Inflammatory macrophage (primary cell): ENCODE measurements around the gene ZBTB7B.
"Not testable (repeated sequence)": the region's sequence is repeated elsewhere in the genome, so short reads cannot be mapped to it uniquely, and the experiment has no call there.

Experiments
- DNase-seq, 2 donors: peaks; one replicate each; pipeline ENCODE4 v3.0.0-alpha.2; 2020 to 2022

The ZBTB7B gene

DNA sequence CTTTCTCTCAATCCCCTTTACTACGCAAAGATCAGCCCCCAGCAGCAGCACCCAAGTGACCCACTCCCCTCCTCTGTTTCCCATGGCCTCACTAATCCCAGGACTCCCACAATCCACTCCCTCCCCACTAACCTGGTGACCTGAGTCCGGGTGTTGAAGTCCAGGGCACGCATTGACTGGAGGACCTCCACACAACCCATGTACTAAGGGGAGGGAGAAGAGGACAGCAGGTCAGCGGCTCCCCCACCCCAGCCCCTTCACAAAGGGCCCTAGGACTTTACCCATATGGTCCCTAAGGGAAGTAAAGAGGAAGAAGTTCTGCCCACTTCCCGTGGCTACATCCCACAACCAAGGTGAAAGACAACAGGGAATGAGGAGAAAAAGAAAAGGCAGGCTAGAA, 33.4 kb upstream of the ZBTB7B start:
- no peak for DNase-seq

DNA sequence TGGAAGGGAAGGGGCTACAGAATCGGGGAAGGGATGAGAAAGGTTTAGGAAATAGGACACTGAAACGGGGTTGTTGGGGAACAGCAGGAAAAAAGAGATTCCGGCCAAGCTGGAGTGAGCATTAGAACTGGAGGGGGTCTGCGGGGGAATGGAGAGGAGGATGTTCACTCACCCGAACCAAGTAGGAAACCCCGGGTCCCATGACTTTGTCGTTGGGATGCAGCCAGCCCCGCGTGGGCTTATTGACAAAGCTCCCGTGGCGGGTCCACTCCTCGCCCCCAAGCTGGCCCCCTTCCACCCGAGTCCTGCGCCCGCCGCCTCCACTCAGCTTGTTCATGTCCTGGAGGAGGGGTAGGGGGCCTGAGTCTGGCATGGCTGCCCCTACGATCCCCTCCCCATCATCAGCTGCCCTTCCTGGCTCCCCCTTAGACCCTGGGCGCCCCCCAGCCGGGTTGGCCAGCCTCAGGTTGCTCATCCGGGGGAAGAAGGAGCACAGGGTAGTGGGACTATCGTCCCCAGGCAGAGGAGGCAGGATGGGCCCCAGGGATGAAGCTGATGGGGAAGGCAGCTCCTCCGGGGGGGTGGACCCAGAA, 32.6 kb upstream of the ZBTB7B start:
- DNase-seq: no peak

DNA sequence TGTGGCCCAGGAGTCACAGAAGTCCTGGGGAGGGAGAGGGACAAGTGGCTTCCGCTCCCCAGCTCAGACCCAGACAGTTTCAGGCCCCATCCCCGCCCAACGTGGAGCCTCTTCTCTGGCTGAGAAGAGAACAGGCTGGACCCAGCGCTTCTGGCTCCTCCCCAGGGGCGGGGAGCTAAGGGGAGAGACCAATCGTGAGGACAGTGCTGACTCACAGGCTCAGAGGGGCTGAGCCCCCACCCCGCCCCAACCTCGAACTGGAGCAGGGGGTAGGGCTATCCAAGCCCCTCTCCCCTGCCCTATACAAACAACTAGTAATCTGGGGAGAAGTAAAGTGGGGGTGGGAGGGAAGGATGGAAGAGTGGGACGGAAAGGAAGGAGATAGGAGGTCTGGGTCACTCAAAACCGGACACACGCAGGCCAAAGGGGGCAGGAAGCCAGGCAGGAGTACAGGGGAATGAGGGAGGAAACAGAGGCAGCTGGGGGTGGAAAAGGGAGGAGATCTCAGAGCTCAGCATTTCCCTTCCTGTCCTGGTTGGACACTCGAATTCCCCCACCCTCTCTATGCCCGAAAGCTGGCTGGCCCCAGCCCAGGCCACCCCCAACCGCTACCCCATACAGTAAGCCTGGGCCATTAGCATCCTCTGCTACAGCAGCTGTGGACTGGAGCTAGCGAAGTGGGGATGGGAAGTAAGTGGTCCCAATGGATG, 31.8 kb upstream of the ZBTB7B start, which contains the start of gene SHC1:
SHC1 (minus strand) TSS at position 117 of the 710 bp plus-strand sequence. CDS start 221 bp downstream, outside the sequence.
- DNase-seq: peak; percentile 32 to 45

DNA sequence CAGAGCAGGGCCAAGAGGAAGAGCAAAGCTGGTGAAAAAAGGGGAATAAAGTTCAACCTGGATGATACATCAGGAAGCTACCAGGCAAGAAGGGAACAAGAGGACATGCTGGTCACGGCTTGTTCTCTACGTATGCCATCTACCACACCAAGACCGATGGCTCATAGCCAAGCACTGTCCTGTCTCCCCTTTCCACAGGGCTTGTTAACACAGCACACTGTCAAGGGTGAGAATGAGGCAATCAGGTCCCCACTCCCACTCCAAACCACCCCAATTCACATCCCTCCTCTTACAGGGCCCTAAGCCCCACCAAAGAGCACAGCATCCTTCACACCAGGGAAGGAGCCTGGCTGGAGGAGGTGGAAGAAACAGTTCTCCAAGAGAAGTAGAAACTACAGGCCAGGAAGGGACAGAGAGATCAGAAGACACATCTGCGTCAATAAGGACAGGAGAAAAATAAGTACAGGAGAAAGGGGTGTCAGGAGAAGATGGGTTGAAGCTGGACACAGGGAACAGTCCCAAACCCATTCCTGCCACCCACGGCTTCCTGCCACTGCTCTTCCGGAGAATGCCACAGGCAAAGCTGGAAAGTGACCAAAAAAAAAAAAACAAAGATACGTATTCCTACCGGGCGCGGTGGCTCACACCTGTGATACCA, 31.1 kb upstream of the ZBTB7B start:
- DNase-seq: peak; percentile 29 to 32

DNA sequence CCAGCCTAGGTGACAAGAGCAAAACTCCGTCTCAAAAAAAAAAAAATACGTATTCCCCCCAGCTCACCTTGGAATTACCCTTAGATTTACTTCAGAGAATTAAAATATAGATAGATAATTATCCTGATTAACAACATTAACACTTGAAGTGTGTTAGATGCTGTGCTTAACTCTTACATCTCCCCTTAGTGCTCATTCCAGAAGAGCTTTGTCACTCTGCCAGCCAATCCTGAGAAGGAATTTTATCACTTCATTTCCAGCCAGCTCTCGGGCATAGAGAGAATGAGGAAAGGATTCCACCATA, 30.4 kb upstream of the ZBTB7B start:
- no peak for DNase-seq

DNA sequence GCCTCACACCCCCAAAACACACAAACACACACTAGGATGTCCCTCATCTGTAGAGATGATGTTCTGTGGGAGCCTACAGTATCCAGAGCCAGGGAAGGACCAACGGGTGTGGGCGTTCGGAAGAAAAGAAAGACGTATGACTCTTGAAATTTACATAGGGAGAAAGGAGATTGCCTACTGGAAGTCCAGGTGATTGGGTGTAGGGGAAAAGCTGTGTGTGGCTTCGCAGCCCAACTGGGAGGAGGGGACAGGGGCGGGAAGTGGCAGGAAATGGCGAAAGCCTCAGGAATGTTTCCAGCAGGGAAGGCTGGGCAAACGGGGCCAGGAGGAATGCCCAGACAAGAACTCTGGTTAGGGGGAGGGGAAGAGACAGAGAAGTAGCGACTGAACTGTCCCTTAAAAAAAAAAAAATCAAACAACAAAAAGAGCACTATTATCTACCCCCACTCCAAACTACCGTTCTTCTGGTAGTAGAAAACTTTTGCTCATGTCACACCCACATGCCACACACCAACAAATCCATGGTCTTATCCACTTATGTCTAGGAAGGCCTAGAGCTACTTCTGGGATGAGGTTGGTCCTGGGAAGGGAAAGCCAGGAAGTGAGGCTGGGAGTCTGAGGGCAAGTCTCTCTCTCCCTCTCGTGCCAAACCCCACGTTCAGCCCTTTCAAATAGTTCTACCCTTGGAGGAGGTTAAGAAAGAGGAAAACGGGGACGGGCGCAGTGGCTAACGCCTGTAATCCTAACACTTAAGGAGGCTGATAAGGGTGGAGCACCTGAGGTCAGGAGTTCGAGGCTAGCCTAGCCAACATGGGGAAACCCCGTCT, 29.9 kb upstream of the ZBTB7B start:
- no peak for DNase-seq

DNA sequence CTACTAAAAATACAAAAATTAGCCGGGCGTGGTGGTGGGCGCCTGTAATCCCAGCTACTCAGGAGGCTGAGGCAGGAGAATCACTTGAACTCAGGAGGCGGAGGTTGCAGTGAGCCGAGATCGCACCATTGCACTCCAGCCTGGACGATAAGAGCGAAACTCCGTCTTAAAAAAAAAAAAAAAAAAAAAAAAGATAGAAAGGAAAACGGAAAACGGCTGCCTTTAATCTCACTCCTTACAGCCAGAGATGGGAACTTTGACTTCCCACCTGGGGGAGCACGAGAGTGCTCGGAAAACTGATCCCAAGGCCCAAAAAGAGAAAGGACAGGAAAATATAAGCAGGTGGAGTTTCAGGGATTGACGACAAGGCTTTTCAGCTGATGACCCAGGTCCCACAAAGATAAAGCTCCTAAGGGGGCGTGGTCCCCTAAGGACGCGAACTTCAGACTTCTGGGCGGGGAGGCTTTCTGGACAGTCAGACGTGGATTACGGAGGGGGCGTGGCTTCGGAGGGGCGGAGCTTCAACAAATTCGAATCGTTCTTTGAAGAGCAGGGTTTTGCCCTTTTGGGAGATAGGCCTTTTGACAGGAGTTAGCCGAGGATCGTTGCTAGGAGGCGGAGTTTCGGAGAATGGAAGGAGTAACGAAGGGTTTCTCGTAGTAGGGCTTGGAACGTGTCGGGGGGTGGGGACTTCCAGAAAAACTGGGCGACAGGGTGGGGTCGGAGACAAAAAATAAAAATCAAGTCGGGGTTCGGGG, 29.1 kb upstream of the ZBTB7B start:
- DNase-seq: peak; percentile 95 to 96

DNA sequence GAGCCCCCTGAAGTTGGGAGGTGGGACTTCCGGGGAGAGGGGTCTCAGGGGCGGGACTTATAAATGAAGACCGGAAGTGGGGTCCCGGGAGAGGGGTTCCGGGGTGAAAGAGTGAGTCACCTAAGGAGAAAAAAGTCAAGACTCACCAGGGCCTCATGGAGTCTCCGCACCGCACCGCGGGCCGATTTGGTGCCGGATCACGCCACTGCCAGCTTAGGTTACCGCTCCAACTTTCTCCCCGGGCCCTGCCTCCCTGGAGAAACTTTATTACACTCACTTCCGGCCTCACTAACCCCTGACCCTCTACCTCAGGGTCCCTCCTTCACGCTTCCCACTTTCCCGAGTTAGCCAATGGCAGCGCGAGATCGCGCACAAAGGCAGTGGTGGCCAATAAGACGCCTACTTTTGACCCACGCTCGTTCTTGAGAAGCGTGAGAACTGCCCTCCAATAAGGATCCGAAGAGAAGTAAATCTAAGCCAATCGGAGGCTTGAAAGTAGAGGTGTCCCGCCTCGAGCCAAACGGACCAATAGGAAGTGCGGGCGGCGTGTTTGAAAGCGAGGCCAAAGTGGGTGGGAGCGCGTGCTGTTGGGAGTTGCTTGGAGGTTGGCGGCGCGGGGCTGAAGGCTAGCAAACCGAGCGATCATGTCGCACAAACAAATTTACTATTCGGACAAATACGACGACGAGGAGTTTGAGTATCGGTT, 28.3 kb upstream of the ZBTB7B start, which contains the start of gene CKS1B:
CKS1B (plus strand) TSS at position 580 of the 706 bp plus-strand sequence; CDS start at position 645, 65 bp downstream.
- DNase-seq: peak; percentile 100

DNA sequence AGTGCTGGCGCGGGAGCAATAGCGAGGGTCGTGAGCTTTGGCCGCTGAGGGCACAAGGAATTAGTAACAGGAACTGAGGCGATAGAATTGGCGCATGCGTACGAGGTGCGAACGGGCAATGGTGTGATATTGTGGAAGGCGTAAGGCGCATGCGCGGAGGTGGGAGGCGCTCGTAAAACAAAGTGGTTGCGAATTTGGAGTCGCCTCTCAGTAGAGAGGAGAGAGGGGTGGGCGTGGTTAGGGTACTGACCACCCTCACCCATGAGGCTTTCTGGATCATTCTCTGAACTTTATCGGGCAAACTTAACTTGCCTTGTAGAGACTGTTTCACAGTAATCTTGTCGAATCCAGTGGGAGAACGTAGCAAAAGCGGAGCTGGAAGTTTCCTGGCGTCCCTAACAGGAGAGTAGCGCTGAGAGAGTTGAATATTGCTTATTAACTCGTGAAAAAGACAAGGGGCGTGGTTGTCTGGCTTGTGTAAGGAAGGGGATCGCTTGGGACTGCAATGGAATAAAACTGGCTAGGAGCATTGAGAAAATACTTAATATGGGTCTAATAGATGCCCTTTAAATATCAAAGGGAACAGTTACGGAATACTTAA, 27.7 kb upstream of the ZBTB7B start:
- peak; percentile 97 for DNase-seq

DNA sequence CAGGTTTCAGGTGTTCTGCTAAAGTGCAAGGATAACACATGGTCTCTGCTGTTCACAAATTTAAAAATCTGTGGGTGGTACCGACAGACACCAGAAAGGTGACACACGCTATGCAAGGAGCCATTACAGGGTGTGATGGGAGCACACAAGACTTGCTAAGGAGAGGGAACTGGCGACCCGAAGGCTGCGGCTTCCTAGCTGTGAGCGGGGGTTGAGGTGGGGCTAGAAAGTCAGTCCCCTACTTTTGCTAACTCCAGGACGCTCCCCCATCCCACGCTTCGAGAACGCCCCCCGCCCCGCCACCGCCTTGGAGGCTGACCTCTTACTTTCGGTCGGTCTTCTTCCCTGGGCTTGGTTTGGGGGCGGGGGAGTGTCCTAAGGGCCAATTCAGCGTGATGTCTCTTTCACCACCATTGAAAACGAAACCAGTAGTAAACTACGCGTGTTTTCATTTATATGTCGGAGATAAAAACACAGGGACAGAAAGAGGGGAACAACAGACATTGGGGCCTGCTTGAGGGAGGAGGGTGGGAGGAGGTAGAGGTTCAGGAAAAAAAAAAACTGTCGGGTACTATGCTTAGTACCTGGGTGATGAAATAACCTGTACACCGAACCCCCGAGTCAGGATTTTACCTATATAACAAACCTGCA, 27.1 kb upstream of the ZBTB7B start:
- peak; percentile 71 to 85 for DNase-seq

DNA sequence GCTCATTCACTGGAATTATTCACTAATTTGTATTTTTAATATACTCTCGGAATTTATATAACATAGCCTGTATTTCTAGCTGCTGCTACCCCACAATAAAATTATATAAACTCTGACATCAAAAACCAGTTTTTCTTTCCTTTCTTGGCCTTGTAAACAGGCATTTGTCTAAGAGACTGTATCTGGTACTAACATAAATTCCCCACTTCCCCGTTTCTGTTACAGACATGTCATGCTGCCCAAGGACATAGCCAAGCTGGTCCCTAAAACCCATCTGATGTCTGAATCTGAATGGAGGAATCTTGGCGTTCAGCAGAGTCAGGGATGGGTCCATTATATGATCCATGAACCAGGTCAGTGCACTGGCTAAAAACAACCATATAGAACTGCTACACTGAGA, 24.8 kb upstream of the ZBTB7B start:
- DNase-seq: not testable (repeated sequence)

DNA sequence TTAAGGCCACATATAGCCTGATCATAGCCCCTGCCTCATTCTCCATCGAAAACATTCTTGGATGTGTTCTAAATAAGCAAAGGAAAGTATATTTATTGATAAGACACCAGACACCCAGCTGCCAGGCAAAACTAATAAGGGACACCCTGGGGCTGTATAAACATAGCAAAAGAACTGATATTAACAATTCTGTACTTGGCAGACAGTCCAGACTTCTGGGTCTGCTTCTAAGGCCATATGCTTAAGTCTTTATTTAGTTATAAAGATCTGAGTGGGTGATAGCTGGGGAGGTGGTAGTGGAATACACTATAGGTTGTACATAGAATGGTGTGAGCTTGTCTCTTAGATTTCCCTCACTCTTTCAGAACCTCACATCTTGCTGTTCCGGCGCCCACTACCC, 24.2 kb upstream of the ZBTB7B start:
- DNase-seq: no peak

DNA sequence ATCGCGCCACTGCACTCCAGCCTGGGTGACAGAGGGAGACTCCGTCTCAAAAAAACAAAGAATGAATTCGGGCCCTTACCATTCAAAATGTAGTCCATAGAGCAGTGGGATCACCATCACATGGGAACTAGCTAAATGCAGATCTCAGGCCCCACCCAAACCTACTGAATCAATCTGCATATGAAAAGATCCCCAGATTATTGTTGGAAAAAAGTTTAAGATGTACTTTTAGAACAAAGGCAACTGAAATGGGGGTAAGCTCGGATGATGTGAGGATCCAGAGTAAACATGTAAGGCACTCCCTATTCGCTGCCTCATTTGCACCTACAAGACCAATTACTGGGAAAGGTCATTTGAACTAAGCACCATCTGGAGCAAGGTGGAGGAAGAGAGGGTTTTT, 20.3 kb upstream of the ZBTB7B start:
- DNase-seq: no peak

DNA sequence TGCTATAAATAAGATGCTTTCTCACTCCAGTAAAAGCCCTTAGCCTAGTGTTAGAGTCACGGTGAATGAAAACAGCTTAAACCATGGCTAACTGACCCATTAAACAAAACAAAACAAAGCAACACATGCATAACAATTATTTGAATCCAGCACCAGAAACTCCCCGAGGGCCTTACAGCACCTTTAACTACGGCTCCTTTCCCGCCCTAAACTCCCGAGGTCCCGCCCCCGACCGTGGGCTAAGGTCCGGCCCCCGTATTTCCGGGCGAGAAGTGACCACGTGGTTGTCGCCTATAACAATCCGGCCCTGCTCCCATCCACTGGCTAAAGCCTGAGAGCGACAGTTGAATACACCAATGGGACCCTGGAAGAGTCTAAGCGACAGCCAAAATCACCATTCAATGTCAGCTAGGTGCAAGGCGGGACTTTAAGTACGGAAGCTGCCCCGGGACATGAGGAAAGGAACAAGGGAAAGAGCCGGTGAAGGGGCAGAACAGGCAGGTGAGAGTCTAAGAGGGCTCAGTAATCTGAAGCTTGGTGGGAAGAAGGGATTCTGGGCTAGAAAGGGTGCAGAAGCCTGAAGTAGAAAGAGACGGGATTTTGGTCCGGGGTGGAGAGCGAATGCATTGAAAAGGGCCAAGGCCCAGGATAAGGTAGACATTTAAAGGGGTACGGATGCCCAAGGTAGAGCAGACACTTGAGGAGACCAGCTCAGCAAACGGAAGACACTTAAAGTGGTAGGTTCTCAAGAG, 19.5 kb upstream of the ZBTB7B start, which contains the start of gene FLAD1:
FLAD1 (plus strand) TSS at position 448 of the 752 bp plus-strand sequence. CDS start 351 bp downstream, outside the sequence.
- peak; percentile 99 to 100 for DNase-seq

DNA sequence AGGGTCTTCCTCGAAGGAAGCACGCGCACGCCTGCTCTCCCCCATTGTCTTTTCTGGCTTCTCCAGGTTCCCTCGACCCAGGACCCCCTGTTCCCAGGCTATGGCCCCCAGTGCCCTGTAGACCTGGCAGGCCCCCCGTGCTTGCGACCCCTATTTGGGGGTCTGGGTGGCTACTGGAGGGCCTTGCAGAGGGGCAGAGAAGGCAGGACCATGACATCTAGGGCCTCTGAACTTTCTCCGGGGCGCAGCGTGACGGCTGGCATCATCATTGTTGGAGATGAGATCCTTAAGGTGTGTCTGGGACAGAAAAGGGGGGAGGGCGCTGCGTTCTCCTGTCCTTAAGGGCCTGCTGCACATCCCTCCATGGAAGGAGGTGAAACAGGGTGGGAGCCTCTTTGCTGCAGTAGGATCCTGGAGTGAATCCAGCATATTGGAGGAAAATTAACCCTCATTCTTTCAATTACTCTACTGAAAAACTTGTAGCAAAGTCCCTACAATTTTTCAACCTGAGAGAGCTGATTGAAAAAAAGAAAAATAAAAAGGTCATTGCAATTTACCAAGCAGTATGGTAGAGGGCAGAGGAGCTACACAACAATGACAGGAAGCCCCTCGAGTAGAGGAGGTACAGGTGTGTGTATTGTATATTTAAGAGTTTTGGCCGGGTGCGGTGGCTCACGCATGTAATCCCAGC, 18.7 kb upstream of the ZBTB7B start:
- no peak for DNase-seq

DNA sequence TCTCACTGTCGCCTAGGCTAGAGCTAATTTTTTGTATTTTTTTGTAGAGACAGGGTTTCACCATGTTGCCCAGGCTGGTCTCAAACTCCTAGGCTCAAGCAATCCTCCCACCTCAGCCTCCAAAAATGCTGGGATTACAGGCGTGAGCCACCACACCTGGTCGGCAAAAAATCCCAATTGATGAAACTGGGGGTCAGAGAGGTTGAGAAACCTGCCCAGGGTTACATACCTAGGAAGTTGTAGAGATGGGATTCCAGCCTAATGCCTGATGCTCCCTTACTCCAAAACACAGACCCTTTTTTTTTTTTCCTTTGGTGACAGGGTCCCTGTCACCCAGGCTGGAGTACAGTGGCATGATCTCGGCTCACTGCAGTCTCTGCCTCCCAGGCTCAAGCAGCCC, 15.9 kb upstream of the ZBTB7B start:
- DNase-seq: not testable (repeated sequence)

DNA sequence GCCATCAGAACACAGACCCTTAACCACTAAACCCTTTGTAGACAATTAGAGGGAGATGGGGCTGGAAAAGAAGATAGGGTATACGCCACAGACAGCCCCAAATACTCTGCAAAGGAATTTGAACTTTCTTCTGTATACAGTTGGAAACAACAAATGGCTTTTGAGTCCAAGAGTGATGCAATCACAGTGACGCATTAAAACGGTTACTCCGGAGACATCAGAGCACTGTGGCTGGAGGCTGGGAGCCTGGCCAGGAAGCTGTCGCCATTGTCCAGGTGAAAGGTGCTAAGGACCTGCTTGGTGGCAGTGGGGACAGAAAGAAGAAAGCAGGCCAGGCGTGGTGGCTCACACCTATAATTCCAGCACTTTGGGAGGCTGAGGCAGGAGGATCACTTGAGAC, 15.3 kb upstream of the ZBTB7B start:
- DNase-seq: no peak

DNA sequence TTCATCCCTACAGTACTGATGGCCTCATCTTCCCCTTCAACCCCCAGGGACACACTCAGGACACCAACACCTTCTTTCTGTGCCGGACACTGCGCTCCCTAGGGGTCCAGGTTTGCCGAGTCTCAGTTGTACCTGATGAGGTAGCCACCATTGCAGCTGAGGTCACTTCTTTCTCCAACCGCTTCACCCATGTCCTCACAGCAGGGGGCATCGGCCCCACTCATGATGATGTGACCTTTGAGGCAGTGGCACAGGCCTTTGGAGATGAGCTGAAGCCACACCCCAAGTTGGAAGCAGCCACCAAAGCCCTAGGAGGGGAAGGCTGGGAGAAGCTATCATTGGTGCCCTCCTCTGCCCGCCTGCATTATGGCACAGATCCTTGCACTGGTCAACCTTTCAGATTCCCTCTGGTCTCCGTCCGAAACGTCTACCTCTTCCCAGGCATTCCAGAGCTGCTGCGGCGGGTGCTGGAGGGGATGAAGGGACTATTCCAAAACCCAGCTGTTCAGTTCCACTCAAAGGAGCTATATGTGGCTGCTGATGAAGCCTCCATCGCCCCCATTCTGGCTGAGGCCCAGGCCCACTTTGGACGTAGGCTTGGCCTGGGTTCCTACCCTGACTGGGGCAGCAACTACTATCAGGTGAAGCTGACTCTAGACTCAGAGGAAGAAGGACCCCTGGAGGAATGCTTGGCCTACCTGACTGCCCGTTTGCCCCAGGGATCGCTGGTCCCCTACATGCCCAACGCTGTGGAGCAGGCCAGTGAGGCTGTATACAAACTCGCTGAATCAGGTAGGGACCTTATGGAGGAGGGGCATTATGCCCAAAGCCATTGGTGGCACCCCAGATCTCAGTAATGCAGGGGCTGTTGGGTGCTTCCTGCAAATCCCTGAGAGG, 14.3 kb upstream of the ZBTB7B start:
- no peak for DNase-seq
